A549 treated with ZK216348 at 1 μM for 4 hours (cell line): ENCODE measurements around the gene TCN1. TPM values are rescaled to one million over a fixed set of nuclear protein-coding genes. Genes with fewer than 3 reads are reported as not detected.

Source experiments
- total RNA-seq: library from RNA; stranded (reverse); fragments of 200-300 nt; extraction: Qiagen RNA extraction; gene quantifications from 5 replicates; pipeline ENCODE4 v1.2.3, GENCODE V29; 2022; ENCODE audit warnings: low read depth

TCN1 gene, protein sequence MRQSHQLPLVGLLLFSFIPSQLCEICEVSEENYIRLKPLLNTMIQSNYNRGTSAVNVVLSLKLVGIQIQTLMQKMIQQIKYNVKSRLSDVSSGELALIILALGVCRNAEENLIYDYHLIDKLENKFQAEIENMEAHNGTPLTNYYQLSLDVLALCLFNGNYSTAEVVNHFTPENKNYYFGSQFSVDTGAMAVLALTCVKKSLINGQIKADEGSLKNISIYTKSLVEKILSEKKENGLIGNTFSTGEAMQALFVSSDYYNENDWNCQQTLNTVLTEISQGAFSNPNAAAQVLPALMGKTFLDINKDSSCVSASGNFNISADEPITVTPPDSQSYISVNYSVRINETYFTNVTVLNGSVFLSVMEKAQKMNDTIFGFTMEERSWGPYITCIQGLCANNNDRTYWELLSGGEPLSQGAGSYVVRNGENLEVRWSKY
- 0.09 to 0.49 TPM in 2 of 5 replicates, not detected in the others for total RNA-seq

DNA sequence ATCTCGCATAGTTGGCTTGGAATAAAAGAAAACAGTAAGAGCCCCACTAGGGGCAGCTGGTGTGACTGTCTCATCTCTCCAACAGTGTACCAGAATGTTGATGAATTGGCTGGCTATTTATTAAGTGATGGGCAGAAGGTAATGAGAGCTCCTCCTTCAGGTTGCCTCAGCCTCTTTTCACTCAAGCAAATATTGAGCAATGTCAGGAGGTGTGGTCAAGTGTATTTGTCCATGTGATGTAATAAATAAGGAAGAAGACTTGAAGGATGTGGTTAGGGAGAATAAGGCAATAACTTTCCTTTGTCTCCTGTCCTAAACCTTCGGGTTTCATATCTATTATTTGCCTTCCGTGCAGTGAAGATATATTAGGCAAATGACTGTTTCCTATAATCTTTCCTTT is at the start of gene TCN1:
Gene TCN1 (minus strand): TSS at position 91 of the 400 bp plus-strand sequence. CDS start 17 bp downstream, at position 74.

DNA sequence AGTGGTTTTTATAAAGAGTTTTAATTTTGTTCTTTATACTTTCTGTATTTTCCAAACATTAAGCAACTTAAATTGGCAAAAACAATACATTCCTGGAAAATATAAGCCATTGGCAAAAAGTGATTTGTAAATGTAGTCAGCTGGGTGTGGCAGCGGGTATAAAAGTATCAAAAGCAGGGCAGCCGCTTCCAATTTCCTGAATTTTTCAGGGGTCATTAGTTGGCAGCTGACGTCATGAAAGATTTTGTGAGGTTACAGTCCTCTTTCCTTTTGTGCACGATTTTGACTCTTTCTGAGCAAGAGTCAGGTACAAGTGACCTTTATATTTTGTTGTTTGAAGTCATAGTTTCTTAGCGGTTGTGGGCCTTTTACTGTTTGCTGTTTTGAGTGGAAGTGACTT is 12.3 kb upstream of the TCN1 start, which contains the start of gene OOSP3:
Gene OOSP3 (plus strand): TSS at position 208 of the 400 bp plus-strand sequence. CDS start 27 bp downstream, at position 235.

DNA sequence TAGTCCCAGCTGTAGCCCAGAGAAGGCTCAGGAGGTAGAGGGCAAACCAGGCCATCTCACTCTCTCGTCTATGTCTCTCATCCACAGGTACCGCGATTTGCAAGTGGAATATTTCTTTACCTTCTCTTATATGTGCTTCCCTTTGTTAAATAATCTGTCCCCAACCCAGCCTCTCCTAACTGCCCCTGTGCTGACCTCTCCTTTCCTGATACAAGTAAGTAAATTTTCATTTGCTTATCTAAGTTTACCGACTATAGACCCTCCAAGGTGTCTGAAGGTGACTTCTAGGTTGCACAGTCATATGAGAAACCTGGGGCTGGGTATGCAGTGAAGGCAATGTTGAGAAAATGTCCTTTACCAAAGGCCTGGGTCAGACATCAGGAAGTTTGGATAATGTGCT is 20.9 kb downstream of the TCN1 start, which contains the start of gene CBLIF:
Gene CBLIF (minus strand): TSS at position 101 of the 400 bp plus-strand sequence. CDS start 46 bp downstream, at position 55.

DNA sequence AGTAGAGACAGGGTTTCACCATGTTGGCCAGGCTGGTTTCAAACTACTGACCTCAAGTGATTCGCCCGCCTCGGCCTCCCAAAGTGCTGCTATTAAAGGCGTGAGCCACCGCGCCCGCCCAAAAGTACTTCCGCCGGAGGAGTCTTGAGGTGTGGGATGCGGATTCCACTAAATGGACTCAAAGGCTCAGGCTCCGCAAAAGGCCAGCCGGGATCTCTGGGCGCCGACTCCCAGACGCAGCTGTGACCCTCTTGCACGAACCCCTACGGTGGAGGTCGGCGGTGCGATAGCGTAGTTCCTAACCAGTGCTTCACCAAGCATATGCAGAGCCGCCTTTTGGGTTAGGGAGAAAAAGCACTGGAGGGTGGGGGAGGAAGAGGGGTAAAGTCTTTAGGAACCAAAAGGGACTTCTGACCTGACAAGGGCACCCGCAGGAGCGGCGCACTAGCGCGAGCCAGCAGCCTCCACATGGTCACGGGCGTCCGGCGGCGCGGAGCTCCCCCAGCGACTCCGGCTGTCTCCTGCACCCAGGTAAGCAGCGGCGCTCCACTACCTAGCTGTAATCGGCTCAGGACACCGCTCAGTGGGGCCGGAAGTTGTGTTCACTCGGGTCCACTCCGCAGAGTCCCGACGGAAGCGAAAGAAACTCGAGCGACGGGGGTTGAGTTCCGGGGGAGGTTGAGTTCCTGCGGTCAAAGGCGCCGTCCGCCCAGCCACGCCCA is 55.9 kb downstream of the TCN1 start, which contains the start of gene MRPL16:
Gene MRPL16 (minus strand): TSS at position 590 of the 722 bp plus-strand sequence. CDS start 120 bp downstream, at position 470.

Other genes with a start within 250 kb of the TCN1 start
- gene PATL1, start 197.4 kb downstream of the TCN1 start, total RNA-seq = 37.7 to 50.8 TPM (median 49.0 TPM) in 5 replicates
- not detected in 5 replicates for gene OR10V1, start 152.6 kb downstream of the TCN1 start, total RNA-seq
- 20.6 to 31.4 TPM (median 24.5 TPM) in 5 replicates for gene STX3, start 111.1 kb downstream of the TCN1 start, total RNA-seq
- 57.6 to 68.1 TPM (median 66.0 TPM) in 5 replicates for gene MRPL16, start 55.7 kb downstream of the TCN1 start, total RNA-seq
- not detected in 5 replicates for gene CBLIF, start 21.0 kb downstream of the TCN1 start, total RNA-seq
- not detected in 5 replicates for gene OOSP3, start 12.3 kb upstream of the TCN1 start, total RNA-seq
- gene OOSP1, start 71.9 kb upstream of the TCN1 start, total RNA-seq = not detected in 5 replicates
- gene OOSP4A, start 97.5 kb upstream of the TCN1 start, total RNA-seq = not detected in 5 replicates
- not detected in 5 replicates for gene OOSP4B, start 150.7 kb upstream of the TCN1 start, total RNA-seq
- gene OOSP2, start 173.9 kb upstream of the TCN1 start, total RNA-seq = not detected in 5 replicates
- gene MS4A3, start 190.2 kb upstream of the TCN1 start, total RNA-seq = not detected in 5 replicates
- not detected in 5 replicates for gene MS4A2, start 222.2 kb upstream of the TCN1 start, total RNA-seq